Activated CD8-positive, alpha-beta memory T cell treated with anti-CD3 and anti-CD28 coated beads, Interleukin-2, amount 50 U/mL, for 24 hours (primary cell): ENCODE data around the gene KCNJ14.
"Not testable (repeated sequence)": the region's sequence is repeated elsewhere in the genome, so short reads cannot be mapped to it uniquely, and the experiment has no call there.

Source experiments
- DNase-seq: peaks from one replicate; pipeline ENCODE4 v3.0.0-alpha.2; 2020; ENCODE audit errors: extremely low read depth

The KCNJ14 gene

GRCh38 chr19:48488478-48488877 lies 33.1 kb downstream of the KCNJ14 start:
- DNase-seq, result not testable (repeated sequence)

DNA sequence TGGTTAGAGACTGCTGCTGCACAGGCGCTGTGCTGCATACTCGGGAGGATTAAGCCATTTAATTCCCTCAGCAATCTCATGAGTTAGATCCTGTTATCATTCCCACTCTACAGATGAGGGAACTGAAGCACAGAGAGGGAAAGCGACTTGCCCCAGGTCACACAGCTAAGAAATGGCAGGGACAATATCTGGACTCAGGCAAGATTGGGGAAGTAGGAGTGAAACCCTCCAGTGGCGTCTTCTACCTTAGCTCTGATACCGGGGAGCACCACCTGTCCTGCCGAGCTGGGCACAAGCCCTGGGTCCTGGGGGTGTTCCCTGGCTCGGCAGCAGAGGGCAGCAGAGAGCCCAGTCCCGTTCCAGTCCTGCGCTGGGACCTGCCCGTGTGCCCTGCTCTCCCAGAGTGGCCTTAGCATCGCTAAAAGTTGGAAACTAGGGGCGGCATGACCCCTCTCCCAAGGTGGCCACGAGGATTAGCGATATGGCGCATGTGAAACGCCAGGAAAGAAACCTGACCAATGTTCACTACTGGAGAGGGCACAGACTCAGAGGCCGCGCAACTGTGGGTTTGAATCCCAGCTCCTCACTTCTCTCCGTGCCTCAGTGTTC lies 34.3 kb downstream of the KCNJ14 start:
- no peak for DNase-seq

GRCh38 chr19:48490981-48491792 lies 35.8 kb downstream of the KCNJ14 start:
- DNase-seq, result no peak

DNA sequence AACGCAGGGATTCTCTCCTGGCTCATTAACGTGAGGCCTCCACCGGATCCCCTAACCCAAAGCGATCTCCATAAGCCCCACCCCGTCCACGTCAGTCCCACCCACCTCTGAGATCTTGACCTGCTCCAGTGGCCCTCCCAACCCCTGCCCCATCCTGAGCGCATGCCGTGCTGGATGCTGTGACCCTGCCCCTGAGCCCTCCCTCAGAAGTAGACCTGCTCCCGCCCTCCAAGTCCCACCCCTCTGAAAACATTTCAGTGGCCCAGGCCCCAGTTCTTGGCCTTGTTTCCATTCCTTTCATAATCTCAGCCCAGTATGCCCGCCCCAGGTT lies 36.4 kb downstream of the KCNJ14 start:
- DNase-seq, result no peak

GRCh38 chr19:48492925-48493717 lies 37.7 kb downstream of the KCNJ14 start:
- no peak for DNase-seq

DNA sequence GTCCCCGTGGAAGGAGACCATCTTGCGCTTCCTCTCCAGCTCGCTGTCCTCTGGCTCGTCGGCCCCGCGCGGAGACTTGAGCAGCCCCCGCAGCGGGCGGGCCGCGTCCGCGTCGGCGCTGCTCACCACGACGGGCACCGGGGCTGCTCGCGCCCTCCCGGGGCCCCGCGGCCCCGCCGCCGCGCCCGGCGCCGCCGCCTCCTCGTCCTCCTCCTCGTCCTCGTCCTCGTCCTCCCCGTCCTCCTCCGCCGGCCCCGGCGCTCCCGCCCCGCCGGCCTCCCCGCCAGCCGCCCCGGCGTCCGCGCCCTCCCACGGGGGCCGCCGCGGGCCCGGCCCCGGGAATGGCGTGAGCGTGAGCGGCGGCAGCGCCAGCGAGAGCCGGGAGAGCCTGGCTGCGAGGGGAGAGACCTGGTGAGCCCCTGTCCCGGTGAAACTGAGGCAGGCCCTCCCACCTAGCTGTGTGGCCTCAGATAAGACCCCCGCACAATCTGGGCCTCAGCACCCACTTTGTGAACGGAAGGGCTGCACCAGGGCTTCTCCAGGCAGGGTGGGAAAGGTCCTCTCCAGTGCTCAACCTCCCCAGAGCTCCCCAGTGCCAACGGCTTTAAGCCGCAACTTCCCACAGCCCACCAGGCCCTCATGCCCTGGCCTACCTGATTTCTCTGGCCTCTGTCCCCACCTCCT lies 38.5 kb downstream of the KCNJ14 start:
- no peak for DNase-seq

DNA sequence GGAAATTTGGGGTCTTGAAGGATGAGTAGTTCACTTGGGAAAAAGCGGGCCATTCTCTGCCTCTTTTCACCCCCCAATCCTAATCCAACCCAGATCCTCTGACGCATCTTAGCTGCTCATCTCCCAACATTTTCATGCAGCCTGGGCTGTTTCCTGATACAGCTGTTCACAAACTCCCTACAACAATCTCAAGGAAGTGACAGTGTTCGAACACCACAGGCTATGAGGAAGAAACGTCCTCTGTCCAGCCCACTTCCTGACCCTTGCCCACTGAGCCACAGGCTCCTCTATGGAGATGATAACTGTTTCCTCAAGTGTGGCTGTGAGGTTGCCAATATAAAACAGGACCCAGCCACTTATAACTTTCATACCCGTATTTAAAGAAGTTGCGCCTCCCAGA lies 40.0 kb downstream of the KCNJ14 start:
- DNase-seq, result no peak

DNA sequence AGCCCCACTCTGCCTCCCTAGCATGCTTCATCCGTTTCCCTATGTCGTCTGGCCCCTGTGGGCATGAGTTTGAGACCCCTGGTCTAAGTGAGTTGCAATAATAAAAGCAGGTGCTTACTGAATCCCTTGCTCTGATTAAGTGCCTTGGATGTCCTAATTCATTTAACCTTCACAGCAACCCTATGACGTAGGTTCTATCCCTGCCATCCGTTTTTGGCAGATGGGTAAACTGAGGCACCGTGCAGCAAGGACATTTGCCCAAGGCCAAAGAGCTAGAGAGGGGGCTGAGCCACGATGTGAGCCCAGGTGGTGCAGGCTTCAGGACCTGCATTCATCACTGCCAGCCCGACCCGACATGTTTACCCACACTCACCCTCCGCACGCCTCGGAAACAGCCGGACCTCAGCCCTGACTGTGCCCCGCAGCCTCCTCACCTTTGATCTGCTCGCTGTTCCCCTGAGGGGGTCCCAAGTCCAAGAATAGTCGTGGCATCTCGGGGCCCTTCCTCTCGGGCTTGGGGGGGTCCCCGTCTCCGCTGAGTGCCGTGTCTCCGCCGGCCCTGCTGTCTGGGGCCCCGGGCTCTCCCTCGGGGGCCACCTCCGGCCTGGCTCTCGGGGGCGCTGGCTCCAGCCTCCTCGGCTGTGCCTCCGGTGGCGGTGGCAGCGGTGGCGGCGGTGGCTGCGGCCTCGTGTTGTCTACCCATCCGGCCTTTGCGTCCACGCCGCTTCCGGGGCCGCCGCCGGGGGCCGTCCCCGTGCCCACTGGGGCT lies 41.8 kb downstream of the KCNJ14 start:
- no peak for DNase-seq

- no peak for DNase-seq
Measured at GRCh38 chr19:48497728-48498594, 42.6 kb downstream of the KCNJ14 start.

GRCh38 chr19:48498595-48499311 lies 43.4 kb downstream of the KCNJ14 start:
- DNase-seq, result no peak

DNA sequence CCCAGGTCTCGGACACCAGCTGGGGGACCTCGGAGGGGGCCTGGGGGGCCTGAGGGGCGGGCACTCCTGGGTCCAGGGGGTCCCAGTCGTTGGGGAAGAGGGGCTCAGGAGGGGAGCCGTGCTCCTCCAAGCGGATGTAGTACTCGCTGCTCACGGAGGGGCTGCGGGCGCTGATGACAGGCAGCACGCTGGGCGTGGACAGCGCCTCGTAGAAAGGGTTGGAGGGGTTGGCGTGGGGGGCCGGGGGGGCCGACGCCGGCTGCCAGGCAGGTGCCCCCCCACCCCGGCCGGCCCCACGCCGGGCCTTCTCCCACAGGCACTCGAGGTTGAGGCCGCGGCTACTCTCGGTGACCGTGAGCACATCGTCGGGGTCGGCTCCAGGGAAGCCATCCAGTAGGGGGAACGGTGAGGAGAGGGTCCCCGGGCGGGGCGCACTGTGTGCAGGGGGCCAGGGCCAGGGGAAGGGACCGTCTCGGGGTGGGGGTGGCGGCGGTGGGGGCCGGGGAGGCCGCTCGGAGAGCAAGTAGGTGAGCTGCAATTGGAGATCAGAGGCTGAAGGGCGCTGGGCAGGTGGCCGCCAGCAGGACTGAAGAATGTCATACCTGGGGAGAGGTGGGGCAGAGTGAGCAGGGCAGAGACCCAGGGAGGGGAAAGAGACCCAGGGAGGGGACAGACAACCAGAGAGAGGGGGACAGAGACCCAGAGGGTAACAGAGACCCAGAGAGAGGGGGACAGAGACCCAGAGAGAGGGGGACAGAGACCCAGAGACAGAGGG lies 44.1 kb downstream of the KCNJ14 start:
- no peak for DNase-seq

DNA sequence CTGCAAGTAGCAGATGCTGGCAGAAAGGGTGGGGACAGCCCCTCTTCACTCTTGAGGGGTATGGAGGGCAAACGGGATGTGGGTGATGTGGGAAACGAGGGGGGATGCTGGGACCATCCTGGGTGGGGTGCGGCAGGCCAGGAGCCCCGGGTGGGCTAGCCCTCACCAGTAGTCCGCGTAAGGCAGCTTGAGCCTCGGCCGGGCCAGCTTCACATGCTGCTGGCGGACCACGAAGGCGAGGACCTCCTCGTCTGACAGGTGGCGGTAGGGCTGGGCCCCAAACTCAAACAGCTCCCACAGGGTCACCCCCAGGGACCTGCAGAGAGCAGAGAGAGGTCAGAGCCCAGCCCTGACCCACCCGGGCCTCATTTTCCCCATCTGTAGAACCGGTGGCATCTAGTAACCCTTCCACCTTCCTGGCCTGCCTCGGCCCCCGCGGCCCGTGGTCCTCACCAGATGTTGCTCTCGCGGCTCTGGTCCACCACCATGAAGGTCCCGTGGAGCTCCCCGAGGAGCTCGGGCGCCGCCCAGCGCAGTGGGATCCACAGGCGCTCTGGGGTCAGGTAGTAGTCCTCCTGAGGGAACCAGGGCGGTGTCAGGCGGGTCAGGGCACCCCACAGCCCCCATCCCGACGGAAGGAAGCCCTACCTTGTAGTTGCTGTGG lies 45.6 kb downstream of the KCNJ14 start:
- no peak for DNase-seq

DNA sequence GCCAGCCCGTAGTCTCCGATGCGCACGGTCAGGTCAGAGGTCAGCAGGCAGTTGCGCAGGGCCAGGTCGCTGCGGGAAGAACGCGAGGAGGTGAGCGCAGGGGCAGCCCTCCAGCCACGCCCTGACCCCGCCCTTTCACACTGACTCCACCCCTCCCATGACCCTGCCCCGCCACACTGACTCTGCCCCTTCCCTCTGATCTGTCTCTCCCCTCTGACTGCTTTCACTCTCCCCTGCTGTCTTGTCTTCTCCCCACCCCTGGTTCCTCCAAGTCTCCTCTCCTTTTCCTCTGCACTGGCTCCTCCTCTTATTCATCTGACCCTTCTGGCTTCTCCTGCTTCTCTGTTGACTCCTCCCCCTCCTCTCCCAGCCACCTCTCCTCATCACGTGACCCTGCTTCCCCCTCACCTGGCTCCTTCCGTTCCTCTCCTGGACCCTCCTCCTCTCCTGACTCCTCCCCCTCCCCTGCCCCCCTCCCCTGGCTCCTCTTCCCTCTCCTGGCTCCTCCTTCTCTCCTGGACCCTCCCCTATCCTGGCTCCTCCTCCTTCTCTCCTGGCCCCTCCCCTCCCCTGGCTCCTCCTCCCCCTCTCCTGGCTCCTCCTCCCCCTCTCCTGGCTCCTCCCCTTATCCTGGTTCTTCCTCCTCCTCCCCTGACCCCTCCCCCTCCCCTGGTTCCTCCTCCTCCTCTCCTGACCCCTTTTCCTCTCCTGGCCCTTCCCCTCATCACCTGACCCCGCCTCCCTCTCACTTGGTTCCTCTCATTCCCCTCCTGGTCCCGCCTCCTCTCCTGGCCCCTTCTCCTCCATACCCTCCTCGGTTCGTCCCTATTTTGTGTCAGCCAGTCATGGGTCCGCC lies 46.3 kb downstream of the KCNJ14 start:
- DNase-seq, result no peak

DNA sequence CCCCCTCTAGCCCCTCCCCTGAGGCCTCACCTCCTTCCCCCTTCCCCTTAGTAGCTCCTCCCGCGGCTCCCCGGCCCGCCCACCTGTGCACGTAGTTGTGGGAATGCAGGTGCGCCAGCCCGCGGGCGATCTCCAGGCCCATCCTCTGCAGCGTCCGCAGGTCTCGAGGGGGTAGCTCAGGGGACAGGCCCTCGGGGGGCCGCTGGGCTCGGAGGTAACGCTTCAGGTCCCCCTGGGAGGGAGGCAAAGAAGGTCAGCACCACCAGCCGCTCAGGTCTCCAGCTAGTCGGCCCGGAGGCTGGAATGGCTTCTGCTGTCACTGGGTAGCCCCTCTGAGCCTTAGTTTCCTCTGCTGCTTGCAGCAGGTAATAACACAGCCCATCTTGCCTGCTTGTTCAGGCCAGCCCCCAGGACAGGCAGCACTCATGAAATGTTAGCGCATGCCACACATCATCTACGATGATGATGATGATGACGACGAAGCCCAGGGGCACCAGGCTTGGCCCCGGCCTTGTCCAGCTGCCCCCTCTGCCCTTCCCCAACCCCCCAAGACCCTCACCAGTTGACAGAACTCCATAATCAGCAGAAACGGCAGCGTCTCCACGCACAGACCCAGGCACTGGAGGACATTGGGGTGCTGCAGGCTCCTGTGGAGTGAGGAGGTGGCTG lies 47.1 kb downstream of the KCNJ14 start:
- no peak for DNase-seq

GRCh38 chr19:48506138-48506733 lies 50.9 kb downstream of the KCNJ14 start:
- no peak for DNase-seq

DNA sequence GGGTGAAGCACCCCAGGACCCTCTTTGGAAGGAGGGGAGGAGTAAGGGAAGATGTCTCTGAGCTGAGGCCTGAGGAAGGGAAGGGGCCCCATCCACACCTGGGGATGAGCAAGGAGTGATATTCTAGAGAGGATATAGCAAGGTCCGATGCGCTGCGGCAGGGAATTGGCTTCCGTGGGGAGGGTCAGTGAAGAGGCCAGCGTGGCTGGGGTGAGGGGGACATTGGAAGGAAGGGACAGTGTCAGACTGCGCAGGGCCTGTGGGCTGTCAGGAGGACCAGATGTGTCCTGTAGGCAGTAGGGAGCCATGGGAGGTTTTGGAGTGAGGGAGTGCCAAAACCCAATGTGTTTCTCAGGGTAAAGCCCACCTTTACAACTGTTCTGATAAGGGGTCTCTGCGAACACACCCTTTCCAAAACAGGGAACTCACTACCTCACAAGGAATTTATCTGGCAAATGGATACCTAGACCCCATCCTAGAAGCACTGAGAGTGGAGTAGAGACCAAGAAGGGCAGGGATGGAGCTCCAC lies 52.6 kb downstream of the KCNJ14 start:
- DNase-seq, result no peak
